H1 (cell line): ENCODE measurements around the gene ACACB. TPM values are rescaled to one million over a fixed set of nuclear protein-coding genes. Genes with fewer than 3 reads are reported as not detected.

Experiments
- CTCF ChIA-PET: fragments of 300-600 bp; sonication (Branson Sonifier 250); formaldehyde crosslinking; loops from one replicate; lab custom pipeline; 2021; ENCODE audit not compliant: partially characterized antibody; lab: Charles Lee
- POLR2A ChIA-PET: fragments of 300-600 bp; sonication (Branson Sonifier 250); formaldehyde crosslinking; loops from one replicate; lab custom pipeline; 2021; ENCODE audit warnings: inconsistent platforms; ENCODE audit not compliant: partially characterized antibody; lab: Charles Lee
- DNase-seq, 2 experiments: peaks; one replicate each; pipeline versions ENCODE4 v3.0.0 to v3.0.0-alpha.2; 2010 to 2022; ENCODE audit warnings: low spot score in 2 of 2, low read depth in 1 of 2, mixed read lengths in 1 of 2
- FAIRE-seq: peaks from 2 replicates; lab custom pipeline; 2011; peaks lifted over from hg19 to GRCh38; lab: Jason Lieb, UNC
- H2AFZ ChIP-seq: 2 replicates; pipeline ENCODE4 v1.8.1; 2012; ENCODE audit warnings: low read length, inconsistent platforms
- H2AK5ac ChIP-seq: 2 replicates; pipeline ENCODE4 v1.6.1; 2013; ENCODE audit warnings: low read depth, low read length
- H2BK120ac ChIP-seq: replicated peaks from 2 replicates; pipeline ENCODE3; 2013; ENCODE audit warnings: low read depth, low read length, inconsistent platforms
- H2BK12ac ChIP-seq: 2 replicates; pipeline ENCODE4 v1.6.1; 2013; ENCODE audit warnings: low read depth, low read length
- H2BK15ac ChIP-seq: 2 replicates; pipeline ENCODE4 v1.6.1; 2013; ENCODE audit warnings: low read length
- H2BK20ac ChIP-seq: 2 replicates; pipeline ENCODE4 v1.6.1; 2013; ENCODE audit warnings: low read length
- H2BK5ac ChIP-seq: 2 replicates; pipeline ENCODE4 v1.6.1; 2013; ENCODE audit warnings: low read depth, low read length
- H3K14ac ChIP-seq: 2 replicates; pipeline ENCODE4 v1.6.1; 2013; ENCODE audit warnings: inconsistent platforms; ENCODE audit not compliant: insufficient read length
- H3K18ac ChIP-seq: 2 replicates; pipeline ENCODE4 v1.6.1; 2013; ENCODE audit warnings: low read length; ENCODE audit errors: extremely low read depth
- H3K23ac ChIP-seq: 2 replicates; pipeline ENCODE4 v1.6.1; 2013; ENCODE audit warnings: inconsistent platforms; ENCODE audit not compliant: insufficient read length
- H3K23me2 ChIP-seq: 2 replicates; pipeline ENCODE4 v1.6.1; 2013; ENCODE audit warnings: low read depth, low read length
- H3K27ac ChIP-seq: 2 replicates; pipeline ENCODE4 v1.6.1; 2011; ENCODE audit warnings: low read depth, low read length, inconsistent platforms
- H3K27me3 ChIP-seq, 4 experiments: replicated peaks in 1 of 4; 1 replicate in 1 of 4; 2 replicates in 3 of 4; pipeline versions ENCODE4 v1.6.1 to v1.8.1; 2011 to 2013; ENCODE audit warnings: low read length in 3 of 4, mild to moderate bottlenecking in 3 of 4, inconsistent platforms in 2 of 4, mixed read lengths in 2 of 4, moderate library complexity in 1 of 4; ENCODE audit not compliant: control insufficient read depth in 3 of 4, insufficient read depth in 3 of 4; ENCODE audit errors: extremely low read depth in 1 of 4
- H3K36me3 ChIP-seq, 4 experiments: 2 replicates each; pipeline versions ENCODE4 v1.6.1 to v1.8.1; 2011 to 2013; ENCODE audit warnings: mild to moderate bottlenecking in 4 of 4, low read length in 3 of 4, moderate library complexity in 2 of 4, control low read depth in 1 of 4, inconsistent platforms in 1 of 4; ENCODE audit not compliant: insufficient read depth in 4 of 4, control insufficient read depth in 2 of 4
- H3K4ac ChIP-seq: replicated peaks from 2 replicates; pipeline ENCODE3; 2013; ENCODE audit warnings: low read length, low read depth, mixed read lengths, inconsistent platforms; ENCODE audit not compliant: insufficient read length
- H3K4me1 ChIP-seq, 4 experiments: replicated peaks in 1 of 4; 1 replicate in 1 of 4; 2 replicates in 3 of 4; pipeline versions ENCODE4 v1.6.1 to v1.8.1; 2011 to 2013; ENCODE audit warnings: low read length in 3 of 4, inconsistent platforms in 2 of 4, mixed read lengths in 1 of 4; ENCODE audit not compliant: insufficient read depth in 4 of 4, control insufficient read depth in 3 of 4
- H3K4me2 ChIP-seq, 2 experiments: 2 replicates each; pipeline versions ENCODE4 v1.6.1 to v1.8.1; 2011 to 2013; ENCODE audit warnings: low read depth in 2 of 2, low read length in 2 of 2, control low read depth in 1 of 2, inconsistent platforms in 1 of 2, mild to moderate bottlenecking in 1 of 2; ENCODE audit not compliant: insufficient read depth in 1 of 2
- H3K4me3 ChIP-seq, 4 experiments: fragments of 200-600, 300-600 bp in 1 of 4; sonication (generic), shearing (Covaris generic), sonication (Bioruptor Twin) in 1 of 4; 2 replicates each; pipeline versions ENCODE4 v1.5.1 to v1.8.1; 2011 to 2016; ENCODE audit warnings: low read length in 4 of 4, low read depth in 3 of 4, control low read depth in 2 of 4, inconsistent platforms in 2 of 4, mild to moderate bottlenecking in 2 of 4, mixed read lengths in 1 of 4, moderate library complexity in 1 of 4; ENCODE audit not compliant: insufficient read depth in 2 of 4; ENCODE audit errors: extremely low read depth in 1 of 4
- H3K56ac ChIP-seq: replicated peaks from 2 replicates; pipeline ENCODE3; 2013; ENCODE audit warnings: low read depth, mild to moderate bottlenecking, mixed read lengths, low read length, inconsistent platforms; ENCODE audit not compliant: insufficient read length
- H3K79me1 ChIP-seq: 2 replicates; pipeline ENCODE4 v1.6.1; 2013; ENCODE audit warnings: low read depth, low read length, control low read depth
- H3K79me2 ChIP-seq, 2 experiments: 2 replicates each; pipeline versions ENCODE4 v1.6.1 to v1.8.1; 2012 to 2013; ENCODE audit warnings: low read length in 2 of 2, mild to moderate bottlenecking in 2 of 2, inconsistent platforms in 1 of 2; ENCODE audit not compliant: insufficient read depth in 2 of 2, control insufficient read depth in 1 of 2
- H3K9ac ChIP-seq, 4 experiments: replicated peaks in 1 of 4; 1 replicate in 1 of 4; 2 replicates in 3 of 4; pipeline versions ENCODE4 v1.6.1 to v1.8.1; 2011 to 2013; ENCODE audit warnings: low read depth in 3 of 4, low read length in 3 of 4, control low read depth in 2 of 4, mild to moderate bottlenecking in 2 of 4, moderate library complexity in 2 of 4, inconsistent platforms in 1 of 4; ENCODE audit errors: extremely low read depth in 1 of 4
- H3K9me3 ChIP-seq, 2 experiments: 2 replicates each; pipeline versions ENCODE4 v1.6.1 to v1.8.1; 2012 to 2013; ENCODE audit warnings: mild to moderate bottlenecking in 2 of 2, moderate library complexity in 2 of 2, control low read depth in 1 of 2, inconsistent platforms in 1 of 2, low read depth in 1 of 2, low read length in 1 of 2, mixed read lengths in 1 of 2; ENCODE audit not compliant: insufficient read depth in 2 of 2
- H4K20me1 ChIP-seq, 2 experiments: replicated peaks in 1 of 2; 2 replicates each; pipeline versions ENCODE3 to v1.8.1; 2011 to 2013; ENCODE audit warnings: inconsistent platforms in 2 of 2, low read length in 2 of 2, mild to moderate bottlenecking in 1 of 2; ENCODE audit not compliant: insufficient read depth in 2 of 2, control insufficient read depth in 1 of 2
- H4K5ac ChIP-seq: 2 replicates; pipeline ENCODE4 v1.6.1; 2013; ENCODE audit warnings: low read length, low read depth, mixed read lengths, inconsistent platforms; ENCODE audit not compliant: insufficient read length
- H4K8ac ChIP-seq: 2 replicates; pipeline ENCODE4 v1.8.0; 2013; ENCODE audit warnings: mild to moderate bottlenecking, moderate library complexity, low read length, inconsistent platforms; ENCODE audit not compliant: insufficient read depth; ENCODE audit errors: extremely low read depth
- H4K91ac ChIP-seq: replicated peaks from 2 replicates; pipeline ENCODE3; 2013; ENCODE audit warnings: low read length, mixed read lengths, inconsistent platforms; ENCODE audit not compliant: insufficient read length
- BCL11A ChIP-seq, 2 experiments: IDR thresholded peaks; one replicate each; pipeline ENCODE4 v1.6.1; 2011; ENCODE audit warnings: low read depth in 2 of 2, low read length in 2 of 2, mild to moderate bottlenecking in 2 of 2
- BRCA1 ChIP-seq: IDR thresholded peaks from 2 replicates; pipeline ENCODE4 v1.6.1; 2012; ENCODE audit warnings: low read depth, low read length, improper control_type of control experiment
- CTBP2 ChIP-seq: IDR thresholded peaks from 2 replicates; pipeline ENCODE4 v1.7.0; 2011; ENCODE audit warnings: borderline replicate concordance, mild to moderate bottlenecking, moderate library complexity, mixed read lengths, low read length; ENCODE audit not compliant: insufficient read depth, insufficient read length
- EGR1 ChIP-seq: IDR thresholded peaks from 2 replicates; pipeline ENCODE4 v1.6.1; 2011; ENCODE audit warnings: low read depth, low read length, borderline replicate concordance
- POLR2A ChIP-seq, 2 experiments: IDR thresholded peaks; 1 replicate in 1 of 2; 2 replicates in 1 of 2; pipeline ENCODE4 v1.6.1; 2011; ENCODE audit warnings: low read depth in 2 of 2, low read length in 2 of 2, mild to moderate bottlenecking in 2 of 2; ENCODE audit errors: control extremely low read depth in 1 of 2
- RBBP5 ChIP-seq: IDR thresholded peaks from 2 replicates; pipeline ENCODE4 v1.7.1; 2012; ENCODE audit warnings: low read depth, mild to moderate bottlenecking, inconsistent platforms, low read length, moderate library complexity, borderline replicate concordance
- RFX5 ChIP-seq: IDR thresholded peaks from 2 replicates; pipeline ENCODE4 v1.6.1; 2011; ENCODE audit warnings: low read depth, low read length, improper control_type of control experiment, borderline replicate concordance
- RNF2 ChIP-seq: fragments of 200-900, 300-1000 bp; sonication (generic); IDR thresholded peaks from 2 replicates; pipeline ENCODE4 v1.7.1; 2016; ENCODE audit warnings: borderline replicate concordance, low read depth, mild to moderate bottlenecking, antibody characterized with exemption, low read length; ENCODE audit not compliant: poor library complexity, severe bottlenecking; ENCODE audit errors: missing control alignments
- TCF12 ChIP-seq: IDR thresholded peaks from 2 replicates; pipeline ENCODE4 v1.6.1; 2011; ENCODE audit warnings: low read depth, mild to moderate bottlenecking, low read length
- WGBS, 2 experiments: shearing (Covaris generic) in 1 of 2; methylation state at CpG; one replicate each; pipeline versions ENCODE4 v1.1.6 to v1.1.7; 2013 to 2015; ENCODE audit warnings: low lambda C conversion rate in 2 of 2, mixed read lengths in 2 of 2, inconsistent platforms in 1 of 2, low coverage in 1 of 2, missing lambda C conversion rate in 1 of 2; ENCODE audit not compliant: insufficient replicate concordance in 2 of 2, insufficient coverage in 1 of 2, insufficient read length in 1 of 2; ENCODE audit errors: extremely low coverage in 1 of 2, missing lambda C conversion rate in 1 of 2; 5-methylcytosine and 5-hydroxymethylcytosine counted together
- polyA plus RNA-seq, 7 experiments: library from polyadenylated mRNA; depleted of rRNA in 3 of 7; stranded (reverse) in 5 of 7; unstranded in 2 of 7; fragments of >200 nt in 5 of 7; fragments of 200-250 nt in 2 of 7; gene quantifications; 1 replicate in 5 of 7; 2 replicates in 1 of 7; 4 replicates in 1 of 7; pipeline versions ENCODE4 v1.2.1 to v1.2.3, GENCODE V29; 2011 to 2013; ENCODE audit warnings: missing spikeins in 2 of 7, mixed read lengths in 2 of 7
- total RNA-seq: library from RNA; stranded (reverse); fragmentation: NEBNext Ultra II Directional; extraction: Animal tissue kit (Norgen Biotek cat#: 25700); gene quantifications from 2 replicates; pipeline ENCODE4 v1.2.1, GENCODE V29; 2021

Gene ACACB
- total and polyA plus RNA-seq, 2 of the 8 experiments (the other 6 are each of a cell fraction or from before 2014, with no cell fraction given): 5.8 to 15.3 TPM

DNA sequence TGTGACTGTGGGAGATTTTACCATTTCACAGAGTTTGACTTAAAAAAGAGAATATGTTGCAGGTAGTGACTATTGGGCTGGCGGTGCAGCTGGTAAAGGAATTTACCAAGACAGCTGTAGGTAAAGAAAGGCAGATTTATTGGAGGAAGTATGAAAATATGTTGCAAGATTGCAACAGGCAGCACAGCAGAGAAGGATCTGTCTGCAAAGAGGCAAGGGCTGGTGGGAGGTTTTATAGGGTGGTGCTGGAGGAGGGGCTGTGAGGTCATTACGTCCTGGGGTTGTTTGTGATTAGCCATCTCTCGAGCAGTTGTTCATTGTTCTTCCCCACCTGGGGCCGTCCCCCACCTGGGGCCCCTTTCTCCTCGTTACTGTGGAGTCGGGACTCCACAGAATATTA, 62.1 kb downstream of the ACACB start:
- no peak overlapping the region for H4K91ac ChIP-seq
- ChIA-PET CTCF (no interaction called here), POLR2A (no interaction called here)
- H4K8ac ChIP-seq: no peak overlapping the region
- H3K27me3 ChIP-seq: no peaks in the 10 kb centered on the region
- no peak overlapping the region for H3K27ac ChIP-seq
- TF ChIP-seq EGR1 (no peak), RBBP5 (no peak), RFX5 (no peak), POLR2A (IDR thresholded peaks at IDR 0.05; ENCODE audit: control extremely low read depth in 1 of 2, low read depth in 2 of 2, low read length in 2 of 2) (no peak), TCF12 (no peak), CTBP2 (no peak), BCL11A (IDR thresholded peaks at IDR 0.05; ENCODE audit: low read depth in 2 of 2, low read length in 2 of 2) (no peak), BRCA1 (no peak), RNF2 (no peak)
- WGBS, 2 experiments: 90% methylated on average over 6 of the region's 6 CpGs; no CpG with 5 or more reads in 1 of the 2 experiments
- H2BK12ac ChIP-seq: no peak overlapping the region
- no peak for FAIRE-seq
- no peak for DNase-seq
- H3K56ac ChIP-seq: no peak overlapping the region
- H4K5ac ChIP-seq: no peak overlapping the region
- H2BK120ac ChIP-seq: no peak overlapping the region
- H4K20me1 ChIP-seq: no peaks in the 10 kb centered on the region
- no peak overlapping the region for H3K9ac ChIP-seq
- no peak overlapping the region for H3K4ac ChIP-seq
- no peak overlapping the region for H2BK15ac ChIP-seq
- H2BK5ac ChIP-seq: no peak overlapping the region
- peaks cover 0 to 8% (median 2%) of the 10 kb centered on the region in 4 experiments; a peak in 2 of 8 replicates for H3K36me3 ChIP-seq
- H3K18ac ChIP-seq: no peak overlapping the region
- no peaks in the 10 kb centered on the region for H3K79me2 ChIP-seq
- no peak overlapping the region for H2BK20ac ChIP-seq
- no peaks in the 10 kb centered on the region for H3K23me2 ChIP-seq
- H3K4me2 ChIP-seq: no peak overlapping the region
- no peaks in the 10 kb centered on the region for H3K79me1 ChIP-seq
- H3K4me1 ChIP-seq: no peaks in the 10 kb centered on the region
- no peak overlapping the region for H3K23ac ChIP-seq
- no peak overlapping the region for H2AK5ac ChIP-seq
- H2AFZ ChIP-seq: no peak overlapping the region
- H3K4me3 ChIP-seq: no peak overlapping the region
- no peak overlapping the region for H3K14ac ChIP-seq
- H3K9me3 ChIP-seq: no peaks in the 10 kb centered on the region; a peak in 1 of 4 replicates
